HepG2 (cell line): ENCODE measurements around the gene SPATA25. TPM values are rescaled to one million over a fixed set of nuclear protein-coding genes. Genes with fewer than 3 reads are reported as not detected.

Experiments used
- KDM4B ChIP-seq: sonication (generic); formaldehyde crosslinking; IDR thresholded peaks from 2 replicates; pipeline ENCODE4 v1.4.0; 2020; ENCODE audit warnings: missing genetic modification reagents
- MAFK ChIP-seq, 2 experiments: IDR thresholded peaks in 1 of 2; conservative IDR thresholded peaks in 1 of 2; 2 replicates each; pipeline ENCODE4 v1.6.1; 2011; ENCODE audit warnings: improper control_type of control experiment in 2 of 2, low read length in 2 of 2
- NFE2L1 ChIP-seq: sonication (generic); formaldehyde crosslinking; IDR thresholded peaks from 2 replicates; pipeline ENCODE4 v1.4.0; 2020; ENCODE audit warnings: missing genetic modification reagents, mild to moderate bottlenecking, borderline replicate concordance
- PATZ1 ChIP-seq: sonication (generic); formaldehyde crosslinking; IDR thresholded peaks from 2 replicates; pipeline ENCODE4 v1.4.0; 2020; ENCODE audit warnings: missing genetic modification reagents
- POLR2G ChIP-seq: fragments of 200-400 bp; formaldehyde crosslinking; IDR thresholded peaks from 2 replicates; pipeline ENCODE4 v1.6.1; 2018; ENCODE audit warnings: mild to moderate bottlenecking, low read depth, low read length, moderate library complexity
- RARA ChIP-seq: IDR thresholded peaks from 2 replicates; pipeline ENCODE4 v1.6.1; 2016; ENCODE audit warnings: missing genetic modification reagents, missing compliant biosample characterization
- ZBTB10 ChIP-seq: sonication (generic); formaldehyde crosslinking; IDR thresholded peaks from 2 replicates; pipeline ENCODE4 v1.4.0; 2020; ENCODE audit warnings: missing genetic modification reagents, borderline replicate concordance
- ZNF503 ChIP-seq: sonication (generic); formaldehyde crosslinking; IDR thresholded peaks from 2 replicates; pipeline ENCODE4 v1.4.0; 2020; ENCODE audit warnings: missing genetic modification reagents
- ZNF552 ChIP-seq: sonication (generic); formaldehyde crosslinking; IDR thresholded peaks from 2 replicates; pipeline ENCODE4 v1.9.0; 2022; ENCODE audit warnings: missing genetic modification reagents, mild to moderate bottlenecking, borderline replicate concordance
- ZNF747 ChIP-seq: sonication (generic); formaldehyde crosslinking; IDR thresholded peaks from 2 replicates; pipeline ENCODE4 v1.8.1; 2023; ENCODE audit warnings: missing genetic modification reagents, mild to moderate bottlenecking, borderline replicate concordance
- ZNF772 ChIP-seq: sonication (generic); formaldehyde crosslinking; IDR thresholded peaks from 2 replicates; pipeline ENCODE4 v1.5.0; 2020; ENCODE audit warnings: mild to moderate bottlenecking, missing genetic modification reagents
- polyA plus RNA-seq, 8 experiments: library from polyadenylated mRNA; depleted of rRNA in 3 of 8; stranded (reverse) in 7 of 8; unstranded in 1 of 8; fragments of >200 nt; fragmentation: Illumina TruSeq in 4 of 8; extraction: Trizol in 4 of 8; gene quantifications; 2 replicates each; pipeline versions ENCODE4 v1.2.1 to v1.2.3, GENCODE V29; 2011 to 2016; ENCODE audit warnings: low read depth in 4 of 8, missing spikeins in 1 of 8, mixed read lengths in 1 of 8; ENCODE audit not compliant: insufficient read depth in 1 of 8
- total RNA-seq, 5 experiments: library from RNA; depleted of rRNA; stranded (reverse); fragments of >200 nt; fragmentation: Illumina TruSeq; extraction: Trizol; gene quantifications; 2 replicates each; pipeline ENCODE4 v1.2.3, GENCODE V29; 2016; ENCODE audit warnings: low read depth in 1 of 5
- TF ChIP-seq, protein P1 (sequence below): sonication (generic); formaldehyde crosslinking; conservative IDR thresholded peaks from 2 replicates; pipeline ENCODE4 v1.8.0; 2022; ENCODE audit warnings: mild to moderate bottlenecking, moderate library complexity, missing genetic modification reagents
- TF ChIP-seq, protein P2 (sequence below): sonication (generic); formaldehyde crosslinking; IDR thresholded peaks from 2 replicates; pipeline ENCODE4 v1.9.0; 2022; ENCODE audit warnings: missing genetic modification reagents, mild to moderate bottlenecking, borderline replicate concordance

Gene SPATA25
- total and polyA plus RNA-seq, 2 of the 13 experiments (the other 11 are each of a cell fraction or from before 2014, with no cell fraction given): 4.8 to 7.6 TPM

GRCh38 chr20:45925821-45926506 lies 38.5 kb upstream of the SPATA25 start (continued):
- TF ChIP-seq POLR2G (no peak), NFE2L1 (no peak), ZNF747 (CRISPR knock-in tag) (0 out of 2 replicates have a peak, but pooled peaks have one; percentile 50), ZBTB10 (CRISPR knock-in tag) (0 out of 2 replicates have a peak, but pooled peaks have one; percentile 40), ZNF552 (CRISPR knock-in tag) (no peak), MAFK (conservative IDR thresholded peaks at IDR 0.05 in 1 of 2, IDR thresholded peaks at IDR 0.05 in 1 of 2; ENCODE audit: low read length in 2 of 2) (0 out of 4 replicates have a peak, but pooled peaks of 1 of the 2 experiments have one; percentile 17), ZNF772 (CRISPR knock-in tag) (no peak), RARA (CRISPR knock-in tag) (peak; percentile 36; the same call in 1 of the 2 replicates), KDM4B (CRISPR knock-in tag) (no peak), PATZ1 (CRISPR knock-in tag) (peak; percentile 28; the same call in 1 of the 2 replicates), ZNF503 (CRISPR knock-in tag) (no peak)
- TF ChIP-seq, protein P1, sequence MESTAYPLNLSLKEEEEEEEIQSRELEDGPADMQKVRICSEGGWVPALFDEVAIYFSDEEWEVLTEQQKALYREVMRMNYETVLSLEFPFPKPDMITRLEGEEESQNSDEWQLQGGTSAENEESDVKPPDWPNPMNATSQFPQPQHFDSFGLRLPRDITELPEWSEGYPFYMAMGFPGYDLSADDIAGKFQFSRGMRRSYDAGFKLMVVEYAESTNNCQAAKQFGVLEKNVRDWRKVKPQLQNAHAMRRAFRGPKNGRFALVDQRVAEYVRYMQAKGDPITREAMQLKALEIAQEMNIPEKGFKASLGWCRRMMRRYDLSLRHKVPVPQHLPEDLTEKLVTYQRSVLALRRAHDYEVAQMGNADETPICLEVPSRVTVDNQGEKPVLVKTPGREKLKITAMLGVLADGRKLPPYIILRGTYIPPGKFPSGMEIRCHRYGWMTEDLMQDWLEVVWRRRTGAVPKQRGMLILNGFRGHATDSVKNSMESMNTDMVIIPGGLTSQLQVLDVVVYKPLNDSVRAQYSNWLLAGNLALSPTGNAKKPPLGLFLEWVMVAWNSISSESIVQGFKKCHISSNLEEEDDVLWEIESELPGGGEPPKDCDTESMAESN (CRISPR knock-in tag): 0 out of 2 replicates have a peak, but pooled peaks have one; percentile 24
- TF ChIP-seq, protein P2, sequence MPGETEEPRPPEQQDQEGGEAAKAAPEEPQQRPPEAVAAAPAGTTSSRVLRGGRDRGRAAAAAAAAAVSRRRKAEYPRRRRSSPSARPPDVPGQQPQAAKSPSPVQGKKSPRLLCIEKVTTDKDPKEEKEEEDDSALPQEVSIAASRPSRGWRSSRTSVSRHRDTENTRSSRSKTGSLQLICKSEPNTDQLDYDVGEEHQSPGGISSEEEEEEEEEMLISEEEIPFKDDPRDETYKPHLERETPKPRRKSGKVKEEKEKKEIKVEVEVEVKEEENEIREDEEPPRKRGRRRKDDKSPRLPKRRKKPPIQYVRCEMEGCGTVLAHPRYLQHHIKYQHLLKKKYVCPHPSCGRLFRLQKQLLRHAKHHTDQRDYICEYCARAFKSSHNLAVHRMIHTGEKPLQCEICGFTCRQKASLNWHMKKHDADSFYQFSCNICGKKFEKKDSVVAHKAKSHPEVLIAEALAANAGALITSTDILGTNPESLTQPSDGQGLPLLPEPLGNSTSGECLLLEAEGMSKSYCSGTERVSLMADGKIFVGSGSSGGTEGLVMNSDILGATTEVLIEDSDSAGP (CRISPR knock-in tag): no peak; the same call in 1 of the 2 replicates
